ENCODE data around the gene SLC39A11. TPM values are rescaled to one million over a fixed set of nuclear protein-coding genes. Genes with fewer than 3 reads are reported as not detected.

The SLC39A11 gene
- polyA plus RNA-seq, 3 donors, result 16.6 to 27.9 (median 26.6) TPM

DNA sequence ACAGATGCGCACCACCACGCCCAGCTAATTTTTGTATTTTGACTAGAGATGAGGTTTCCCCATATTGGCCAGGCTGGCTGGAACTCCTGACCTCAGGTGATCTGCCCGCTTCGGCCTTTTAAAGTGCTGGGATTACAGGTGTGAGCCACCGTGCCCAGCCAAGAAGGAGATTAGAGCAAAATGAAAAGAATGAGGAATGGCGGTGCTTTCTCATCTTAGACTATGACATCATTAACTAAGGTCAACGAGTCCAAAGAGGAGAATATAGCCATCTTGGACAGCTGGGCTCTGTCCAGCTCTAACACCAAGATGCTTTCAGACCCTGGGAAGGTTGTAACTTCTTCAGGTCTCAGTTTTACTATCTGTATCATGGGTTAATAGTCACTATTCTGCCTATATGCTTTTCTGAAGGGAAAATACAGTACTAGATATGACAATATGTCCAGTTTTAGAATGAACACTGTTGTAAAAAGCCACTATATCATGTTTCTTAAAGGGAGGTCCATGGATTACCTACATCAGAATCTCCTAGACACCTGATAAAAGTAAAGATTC, 76.7 kb downstream of the SLC39A11 start:
- Mint-ChIP-seq H3K9me3 (peaks cover 5 to 20% (median 12%) of the 10 kb centered on the region in 7 donors), H3K36me3 (peaks cover 13 to 23% of the 10 kb centered on the region in 2 donors), H3K4me1 (peaks cover 35% of the 10 kb centered on the region), H3K27me3 (ENCODE audit: low read depth in 3 of 3) (no peaks in the 10 kb centered on the region), H3K4me3 (no peak overlapping the region), H3K27ac (peak overlapping the region in 1 of 7 donors; percentile 34)
- Histone ChIP-seq H3K4me2 (replicated peaks; ENCODE audit: extremely low read depth, low read length, poor library complexity, severe bottlenecking) (no peak overlapping the region), H3K36me3 (replicated peaks in 1 of 2; ENCODE audit: control insufficient read depth in 1 of 2, insufficient read depth in 2 of 2, low read length in 2 of 2) (peaks cover 0 to 12% of the 10 kb centered on the region in 2 donors), H3K9ac (ENCODE audit: insufficient read depth, low read length, poor library complexity, severe bottlenecking) (no peak overlapping the region), H3K4me3 (replicated peaks in 1 of 3; ENCODE audit: low read depth in 2 of 3, low read length in 3 of 3) (no peak overlapping the region), H4K20me1 (ENCODE audit: insufficient read depth, low read length) (peaks cover 27% of the 10 kb centered on the region), H3K27ac (ENCODE audit: low read depth in 1 of 2, low read length in 2 of 2) (no peak overlapping the region), H3K4me1 (ENCODE audit: control insufficient read depth in 1 of 2, insufficient read depth in 2 of 2, low read length in 2 of 2) (peaks cover 11 to 12% of the 10 kb centered on the region in 2 donors), H2AFZ (ENCODE audit: insufficient read depth, low read depth, low read length, poor library complexity, severe bottlenecking) (no peak overlapping the region), H3K27me3 (ENCODE audit: control insufficient read depth in 2 of 2, insufficient read depth in 2 of 2, low read length in 2 of 2) (no peaks in the 10 kb centered on the region), H3K9me3 (replicated peaks in 1 of 2; ENCODE audit: control insufficient read depth in 1 of 2, insufficient read depth in 1 of 2, low read length in 2 of 2) (peaks cover 3 to 9% of the 10 kb centered on the region in 2 donors), H3K79me2 (ENCODE audit: insufficient read depth, low read length) (peaks cover 86% of the 10 kb centered on the region)
- WGBS (ENCODE audit: insufficient coverage), result 100% methylated on average over 2 of the region's 7 CpGs
- DNase-seq, result no peak
- TF ChIP-seq, protein P1, sequence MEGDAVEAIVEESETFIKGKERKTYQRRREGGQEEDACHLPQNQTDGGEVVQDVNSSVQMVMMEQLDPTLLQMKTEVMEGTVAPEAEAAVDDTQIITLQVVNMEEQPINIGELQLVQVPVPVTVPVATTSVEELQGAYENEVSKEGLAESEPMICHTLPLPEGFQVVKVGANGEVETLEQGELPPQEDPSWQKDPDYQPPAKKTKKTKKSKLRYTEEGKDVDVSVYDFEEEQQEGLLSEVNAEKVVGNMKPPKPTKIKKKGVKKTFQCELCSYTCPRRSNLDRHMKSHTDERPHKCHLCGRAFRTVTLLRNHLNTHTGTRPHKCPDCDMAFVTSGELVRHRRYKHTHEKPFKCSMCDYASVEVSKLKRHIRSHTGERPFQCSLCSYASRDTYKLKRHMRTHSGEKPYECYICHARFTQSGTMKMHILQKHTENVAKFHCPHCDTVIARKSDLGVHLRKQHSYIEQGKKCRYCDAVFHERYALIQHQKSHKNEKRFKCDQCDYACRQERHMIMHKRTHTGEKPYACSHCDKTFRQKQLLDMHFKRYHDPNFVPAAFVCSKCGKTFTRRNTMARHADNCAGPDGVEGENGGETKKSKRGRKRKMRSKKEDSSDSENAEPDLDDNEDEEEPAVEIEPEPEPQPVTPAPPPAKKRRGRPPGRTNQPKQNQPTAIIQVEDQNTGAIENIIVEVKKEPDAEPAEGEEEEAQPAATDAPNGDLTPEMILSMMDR (IDR thresholded peaks at IDR 0.05), result no peak
- intact Hi-C loops (cut with micrococcal nuclease), result no loop called here

DNA sequence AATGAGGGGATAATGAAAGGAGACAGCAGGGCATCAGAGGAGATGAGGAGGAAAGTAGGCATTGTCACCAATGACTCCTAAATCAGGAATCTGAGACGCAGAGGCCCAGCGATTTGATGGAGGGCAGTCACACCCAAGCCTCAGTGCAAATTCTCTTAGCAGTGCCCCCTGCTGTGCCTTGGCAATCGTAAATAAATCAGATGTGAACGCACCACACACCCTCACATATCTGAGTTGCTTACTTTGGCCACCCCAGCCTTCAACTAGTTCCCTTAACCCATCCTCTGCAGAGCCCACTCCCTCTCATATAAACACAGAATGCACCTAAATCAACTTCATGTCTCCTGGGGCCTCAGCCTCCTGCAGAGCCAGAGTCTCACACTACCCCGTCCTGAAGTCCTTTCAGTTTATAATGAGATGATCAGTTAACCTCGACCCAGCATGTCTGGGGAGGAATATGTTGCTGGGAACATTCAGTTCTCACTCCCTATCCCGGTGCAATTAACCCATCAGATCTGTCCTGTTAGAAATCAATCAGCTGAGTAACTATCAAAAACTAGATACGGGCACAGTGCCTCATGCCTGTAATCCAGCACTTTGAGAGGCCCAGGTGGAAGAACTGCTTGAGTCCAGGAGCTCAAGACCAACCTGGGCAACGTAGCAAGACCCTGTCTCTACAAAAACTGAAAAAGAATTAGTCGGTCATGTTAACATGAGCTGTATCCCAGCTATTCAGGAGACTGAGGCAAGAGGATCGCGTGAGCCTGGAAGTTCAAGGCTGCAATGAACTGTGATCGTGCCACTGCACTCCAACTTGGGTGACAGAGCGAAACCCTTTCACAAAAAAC, 78.4 kb downstream of the SLC39A11 start:
- Histone ChIP-seq H3K4me1 (ENCODE audit: control insufficient read depth in 1 of 2, insufficient read depth in 2 of 2, low read length in 2 of 2) (peaks cover 17 to 20% of the 10 kb centered on the region in 2 donors), H3K9ac (ENCODE audit: insufficient read depth, low read length, poor library complexity, severe bottlenecking) (no peak overlapping the region), H4K20me1 (ENCODE audit: insufficient read depth, low read length) (peaks cover 30% of the 10 kb centered on the region), H3K27me3 (ENCODE audit: control insufficient read depth in 2 of 2, insufficient read depth in 2 of 2, low read length in 2 of 2) (no peaks in the 10 kb centered on the region), H3K79me2 (ENCODE audit: insufficient read depth, low read length) (peaks cover 76% of the 10 kb centered on the region), H3K4me3 (replicated peaks in 1 of 3; ENCODE audit: low read depth in 2 of 3, low read length in 3 of 3) (no peak overlapping the region), H3K9me3 (replicated peaks in 1 of 2; ENCODE audit: control insufficient read depth in 1 of 2, insufficient read depth in 1 of 2, low read length in 2 of 2) (peaks cover 3 to 6% of the 10 kb centered on the region in 2 donors), H3K4me2 (replicated peaks; ENCODE audit: extremely low read depth, low read length, poor library complexity, severe bottlenecking) (no peak overlapping the region), H2AFZ (ENCODE audit: insufficient read depth, low read depth, low read length, poor library complexity, severe bottlenecking) (no peak overlapping the region), H3K36me3 (replicated peaks in 1 of 2; ENCODE audit: control insufficient read depth in 1 of 2, insufficient read depth in 2 of 2, low read length in 2 of 2) (peaks cover 0 to 7% of the 10 kb centered on the region in 2 donors), H3K27ac (ENCODE audit: low read depth in 1 of 2, low read length in 2 of 2) (peak overlapping the region in 1 of 2 donors; percentile 20)
- no peaks in the 10 kb centered on the region for H3K27me3 Mint-ChIP-seq (ENCODE audit: low read depth in 3 of 3)
- H3K4me1 Mint-ChIP-seq, result peaks cover 46% of the 10 kb centered on the region
- H3K4me3 Mint-ChIP-seq, result no peak overlapping the region
- WGBS (ENCODE audit: insufficient coverage), result 86% methylated on average over 11 of the region's 14 CpGs
- TF ChIP-seq, protein P1 (IDR thresholded peaks at IDR 0.05), result no peak
- peaks cover 5 to 10% (median 9%) of the 10 kb centered on the region in 7 donors for H3K9me3 Mint-ChIP-seq
- peak overlapping the region in 4 of 7 donors; percentile 13 to 64 (median 24) for H3K27ac Mint-ChIP-seq
- intact Hi-C loops (cut with micrococcal nuclease), result no loop called here
- no peak for DNase-seq
- H3K36me3 Mint-ChIP-seq, result peaks cover 5 to 14% of the 10 kb centered on the region in 2 donors
